Measurements from ENCODE around the gene PNPLA5. TPM values are rescaled to one million over a fixed set of nuclear protein-coding genes. Genes with fewer than 3 reads are reported as not detected.

Gene PNPLA5
- total and polyA plus RNA-seq, 9 of the 15 experiments (the other 6 are each of a cell fraction or from before 2014, with no cell fraction given): not detected

DNA sequence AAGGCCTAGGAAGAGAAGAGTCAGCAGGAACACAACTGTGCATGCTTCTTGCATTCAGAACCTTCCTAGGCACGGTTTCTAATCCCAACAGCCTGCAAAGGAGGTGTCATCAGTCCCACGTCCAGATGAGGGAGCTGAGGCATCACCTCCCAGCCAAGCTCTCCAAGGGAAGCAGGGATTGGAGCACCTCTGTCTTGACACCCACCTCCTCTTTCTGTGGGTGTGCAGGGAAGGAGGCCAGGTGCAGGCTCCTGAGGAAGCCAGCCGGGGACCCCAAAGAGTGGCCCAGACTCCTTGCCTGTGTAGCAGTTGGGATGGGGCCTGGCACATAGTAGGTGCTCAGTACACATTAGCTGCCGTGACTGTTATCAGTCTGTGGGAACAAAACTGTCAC is 2.0 kb downstream of the PNPLA5 start:
- H3K27me3 ChIP-seq (ENCODE audit: control insufficient read depth in 2 of 2, insufficient read depth in 2 of 2, low read length in 2 of 2): peaks cover 0 to 16% of the 10 kb centered on the region in 2 experiments; a peak in 1 of 5 replicates
- WGBS (ENCODE audit: insufficient coverage, low coverage, missing lambda C conversion rate): 0% methylated on average over 3 of the region's 4 CpGs
- DNase-seq (ENCODE audit: extremely low read depth in 1 of 4, low spot score in 3 of 4): peak in 1 of 4 experiments; percentile 13
- intact Hi-C loops (cut with micrococcal nuclease) (loop anchor here (10.0 kb wide), 1 partner anchor 735 kb away; no protein-coding TSS in a partner anchor), in situ Hi-C loops (cut with MboI) (no loop called here)
- no peak; the same call in 2 of the 3 replicates for ATAC-seq
- H4K20me1 ChIP-seq (replicated peaks; ENCODE audit: control insufficient read depth, insufficient read depth, low read length): peaks cover 6% of the 10 kb centered on the region; the same call in 1 of the 2 replicates
- POLR2A ChIA-PET: no interaction called here
- TF ChIP-seq ZBTB8A (IDR thresholded peaks at IDR 0.05; ENCODE audit: partially characterized antibody) (no peak), SIN3A (IDR thresholded peaks at IDR 0.05; ENCODE audit: borderline replicate concordance in 2 of 2, control insufficient read depth in 1 of 2, low read depth in 2 of 2, low read length in 2 of 2) (no peak), BRCA1 (IDR thresholded peaks at IDR 0.05) (no peak), BRCA1 (CRISPR knock-in tag; IDR thresholded peaks at IDR 0.05) (no peak), ZKSCAN1 (IDR thresholded peaks at IDR 0.05; ENCODE audit: low read depth, low read length) (0 out of 2 replicates have a peak, but pooled peaks have one; percentile 47), BMI1 (IDR thresholded peaks at IDR 0.05; ENCODE audit: low read length) (no peak), TAF9B (IDR thresholded peaks at IDR 0.05; ENCODE audit: partially characterized antibody) (no peak)
- TF ChIP-seq, protein P1, sequence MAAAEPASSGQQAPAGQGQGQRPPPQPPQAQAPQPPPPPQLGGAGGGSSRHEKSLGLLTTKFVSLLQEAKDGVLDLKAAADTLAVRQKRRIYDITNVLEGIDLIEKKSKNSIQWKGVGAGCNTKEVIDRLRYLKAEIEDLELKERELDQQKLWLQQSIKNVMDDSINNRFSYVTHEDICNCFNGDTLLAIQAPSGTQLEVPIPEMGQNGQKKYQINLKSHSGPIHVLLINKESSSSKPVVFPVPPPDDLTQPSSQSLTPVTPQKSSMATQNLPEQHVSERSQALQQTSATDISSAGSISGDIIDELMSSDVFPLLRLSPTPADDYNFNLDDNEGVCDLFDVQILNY (CRISPR knock-in tag; IDR thresholded peaks at IDR 0.05): no peak
- TF ChIP-seq, protein P2, sequence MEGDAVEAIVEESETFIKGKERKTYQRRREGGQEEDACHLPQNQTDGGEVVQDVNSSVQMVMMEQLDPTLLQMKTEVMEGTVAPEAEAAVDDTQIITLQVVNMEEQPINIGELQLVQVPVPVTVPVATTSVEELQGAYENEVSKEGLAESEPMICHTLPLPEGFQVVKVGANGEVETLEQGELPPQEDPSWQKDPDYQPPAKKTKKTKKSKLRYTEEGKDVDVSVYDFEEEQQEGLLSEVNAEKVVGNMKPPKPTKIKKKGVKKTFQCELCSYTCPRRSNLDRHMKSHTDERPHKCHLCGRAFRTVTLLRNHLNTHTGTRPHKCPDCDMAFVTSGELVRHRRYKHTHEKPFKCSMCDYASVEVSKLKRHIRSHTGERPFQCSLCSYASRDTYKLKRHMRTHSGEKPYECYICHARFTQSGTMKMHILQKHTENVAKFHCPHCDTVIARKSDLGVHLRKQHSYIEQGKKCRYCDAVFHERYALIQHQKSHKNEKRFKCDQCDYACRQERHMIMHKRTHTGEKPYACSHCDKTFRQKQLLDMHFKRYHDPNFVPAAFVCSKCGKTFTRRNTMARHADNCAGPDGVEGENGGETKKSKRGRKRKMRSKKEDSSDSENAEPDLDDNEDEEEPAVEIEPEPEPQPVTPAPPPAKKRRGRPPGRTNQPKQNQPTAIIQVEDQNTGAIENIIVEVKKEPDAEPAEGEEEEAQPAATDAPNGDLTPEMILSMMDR (IDR thresholded peaks at IDR 0.05 in 2 of 3, conservative IDR thresholded peaks at IDR 0.05 in 1 of 3; ENCODE audit: insufficient read depth in 2 of 3, low read depth in 1 of 3, low read length in 3 of 3): peak in 2 of 3 experiments; percentile 9 to 16; a peak in 1 of 6 replicates
- no peak overlapping the region for H2AFZ ChIP-seq (ENCODE audit: low read depth, low read length)
- H3K36me3 ChIP-seq (ENCODE audit: control insufficient read depth, insufficient read depth, low read length): no peaks in the 10 kb centered on the region
- no peak overlapping the region for H3K4me3 ChIP-seq
- H3K4me2 ChIP-seq (ENCODE audit: insufficient read depth, low read length): no peak overlapping the region
- H3K9me1 ChIP-seq (ENCODE audit: control insufficient read depth, insufficient read depth, low read length): no peaks in the 10 kb centered on the region
- H3K27ac ChIP-seq (ENCODE audit: extremely low read depth, low read depth, low read length): no peak overlapping the region
- no peaks in the 10 kb centered on the region for H3K9me3 ChIP-seq (replicated peaks; ENCODE audit: control insufficient read depth, insufficient read depth, low read depth, low read length)
- CTCF ChIA-PET (ENCODE audit: low intra/inter-chr PET ratio): no interaction called here
- H3K4me1 ChIP-seq (replicated peaks in 1 of 2; ENCODE audit: control insufficient read depth in 2 of 2, insufficient read depth in 2 of 2, low read length in 2 of 2): peaks cover 0 to 15% of the 10 kb centered on the region in 2 experiments; a peak in 1 of 5 replicates
- H3K9ac ChIP-seq (ENCODE audit: insufficient read depth in 1 of 2, low read depth in 2 of 2, low read length in 2 of 2): no peak overlapping the region
- BruUV-seq (replicated peaks): no TSS peak
- H3K79me2 ChIP-seq (ENCODE audit: control insufficient read depth, insufficient read depth, low read length): no peaks in the 10 kb centered on the region
- no peak for FAIRE-seq
